Stimulated activated CD4-positive, alpha-beta T cell treated with anti-CD3 and anti-CD28 coated beads, Interleukin-2, amount 100 ng/mL, for 24 hours (primary cell): ENCODE results near the gene POLR1H.

Experiments
- DNase-seq, 2 donors: peaks; one replicate each; pipeline ENCODE4 v3.0.0-alpha.2; 2020

The POLR1H gene

DNA sequence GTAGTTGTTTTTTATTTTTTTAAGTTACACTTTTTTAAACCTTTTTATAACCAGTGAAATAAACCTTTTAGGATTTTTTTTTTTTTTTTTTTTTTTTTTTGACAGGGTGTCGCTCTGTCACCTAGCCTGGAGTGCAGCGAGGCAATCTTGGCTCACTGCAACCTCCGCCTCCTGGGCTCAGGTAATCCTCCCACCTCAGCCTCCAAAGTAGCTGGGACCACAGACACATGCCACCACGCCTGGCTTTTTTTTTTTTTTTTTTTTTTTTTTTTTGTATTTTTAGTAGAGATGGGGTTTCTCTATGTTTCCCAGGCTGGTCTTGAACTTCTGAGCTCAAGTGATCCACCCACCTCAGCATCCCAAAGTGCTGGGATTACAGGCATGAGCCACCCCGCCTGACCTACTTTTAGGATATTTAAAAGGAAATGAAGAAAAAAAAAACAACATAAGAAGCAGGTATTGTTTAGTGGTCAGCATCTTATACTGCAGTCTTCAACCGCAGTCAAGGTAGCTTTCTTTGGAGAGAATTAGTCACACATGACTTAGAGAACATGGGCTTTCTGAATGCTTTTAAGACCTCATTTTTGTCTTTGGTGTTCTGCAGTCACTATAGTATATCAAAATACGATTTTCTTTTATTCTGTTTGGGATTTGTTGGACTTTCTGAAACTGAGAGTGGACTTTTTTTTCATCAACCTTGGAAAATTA is 1.6 kb downstream of the POLR1H start:
- no peak for DNase-seq

DNA sequence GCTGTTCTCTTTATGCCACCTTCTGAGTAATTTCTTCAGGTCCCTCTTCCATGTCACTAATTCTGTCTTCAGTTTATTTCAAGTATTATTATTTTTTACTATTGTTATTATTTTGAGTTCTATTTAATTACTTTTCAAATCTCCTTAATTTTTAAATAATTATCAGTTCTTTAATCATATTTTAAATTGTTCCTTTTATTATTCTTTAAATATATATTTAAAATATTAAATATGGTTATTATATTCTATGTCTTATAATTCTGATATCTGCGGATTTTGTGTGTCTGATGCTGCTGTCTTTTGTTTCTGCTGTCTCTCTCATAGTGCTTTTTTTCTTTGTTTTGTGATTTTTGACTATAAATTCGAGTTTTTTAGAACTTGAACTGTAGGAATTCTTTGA is 2.2 kb downstream of the POLR1H start:
- DNase-seq = no peak

DNA sequence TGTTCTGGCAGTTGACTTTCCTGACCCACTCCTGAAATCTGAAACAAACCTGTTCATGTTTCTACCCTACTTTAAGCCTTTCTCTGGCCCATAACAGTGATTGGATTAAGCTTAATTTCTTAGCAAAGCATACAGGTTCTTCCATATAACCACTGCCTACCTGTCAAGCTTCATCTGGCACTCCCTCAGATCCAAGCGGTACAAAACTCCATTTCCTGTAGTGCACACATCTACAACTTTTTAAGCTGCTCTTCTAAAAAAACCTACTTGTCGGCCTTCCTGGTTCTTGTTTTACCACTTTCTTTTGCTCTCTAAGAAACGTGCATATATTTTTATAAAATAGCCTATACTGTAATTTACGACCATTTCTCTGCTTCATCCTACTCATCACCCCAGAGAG is 5.0 kb downstream of the POLR1H start:
- no peak for DNase-seq

DNA sequence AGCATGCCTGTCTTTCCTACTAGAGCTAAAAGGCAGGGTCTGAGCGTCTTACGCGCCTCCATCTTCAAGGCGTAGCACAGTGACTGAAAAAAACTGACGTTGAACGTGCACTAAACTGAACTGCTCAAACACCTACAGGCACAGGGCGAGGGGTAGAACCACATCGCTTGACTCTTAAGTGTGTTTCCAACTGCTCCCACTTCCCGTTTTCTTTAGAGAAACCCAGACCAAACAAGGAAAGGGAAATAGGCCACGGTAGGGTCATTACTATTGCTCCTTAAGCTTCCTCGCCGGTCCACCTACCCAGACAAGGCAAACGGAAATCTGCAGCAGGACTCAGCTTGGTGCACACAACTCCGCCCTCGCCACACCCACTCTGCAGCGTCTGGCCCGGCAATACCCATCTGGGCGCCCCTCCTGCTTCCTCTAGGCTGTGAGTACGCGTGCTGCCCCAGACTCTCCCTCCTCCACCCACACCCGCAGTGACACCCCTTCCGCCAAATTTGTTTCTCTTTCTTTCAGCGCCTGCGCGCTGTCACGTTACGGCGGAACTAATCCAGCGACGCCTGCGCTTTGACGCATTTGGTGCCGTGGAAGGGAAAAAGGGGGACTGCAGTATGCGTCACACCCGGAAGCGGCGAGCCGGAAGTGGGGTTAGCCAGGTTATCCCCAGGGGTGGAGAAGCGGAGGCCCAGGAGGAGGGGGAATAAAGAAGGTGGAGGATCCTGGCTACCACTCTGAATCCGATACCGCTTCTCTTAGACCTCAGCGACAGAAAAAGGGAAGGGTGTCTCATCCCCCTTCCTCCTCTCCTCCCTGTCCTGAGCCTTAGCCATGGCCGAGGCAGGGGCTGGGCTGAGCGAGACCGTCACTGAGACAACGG is 5.8 kb downstream of the POLR1H start, which contains the start of gene PPP1R11:
TSS of gene PPP1R11 (plus strand) at position 622 of the 883 bp plus-strand sequence. CDS start at position 835, 213 bp downstream.
- peak; percentile 98 to 99 for DNase-seq

DNA sequence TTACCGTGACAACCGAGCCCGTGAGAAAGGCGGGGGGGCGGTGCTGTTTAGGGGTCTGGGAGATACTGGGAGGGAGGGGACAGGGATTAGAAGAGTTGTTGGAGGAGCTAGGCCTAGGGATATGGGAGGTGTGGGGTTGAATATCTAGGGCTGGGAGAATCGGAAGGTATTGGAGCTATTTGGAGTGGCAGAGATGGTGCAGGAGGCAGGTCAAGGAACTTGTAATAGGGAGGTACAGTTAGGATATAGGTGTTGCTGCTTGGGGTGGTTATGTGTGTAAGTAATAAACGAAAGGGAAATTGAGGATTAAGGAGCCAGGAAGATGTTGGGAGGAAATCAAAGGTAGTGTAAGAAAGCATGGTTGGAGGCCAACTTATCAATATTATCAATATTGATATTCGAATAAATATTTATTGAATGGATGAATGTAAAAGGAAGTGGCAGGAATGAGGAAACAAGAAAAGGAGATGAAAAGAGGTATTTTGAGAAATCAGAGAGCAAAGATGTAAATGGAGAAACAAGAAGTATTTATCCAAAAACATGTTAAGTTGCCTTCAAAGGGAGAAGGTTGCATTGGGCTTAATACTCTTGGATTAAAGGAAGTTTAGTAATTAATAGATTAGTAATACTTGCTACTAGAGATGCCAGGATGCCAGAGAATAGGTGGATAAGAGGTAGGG is 6.5 kb downstream of the POLR1H start:
- no peak for DNase-seq

DNA sequence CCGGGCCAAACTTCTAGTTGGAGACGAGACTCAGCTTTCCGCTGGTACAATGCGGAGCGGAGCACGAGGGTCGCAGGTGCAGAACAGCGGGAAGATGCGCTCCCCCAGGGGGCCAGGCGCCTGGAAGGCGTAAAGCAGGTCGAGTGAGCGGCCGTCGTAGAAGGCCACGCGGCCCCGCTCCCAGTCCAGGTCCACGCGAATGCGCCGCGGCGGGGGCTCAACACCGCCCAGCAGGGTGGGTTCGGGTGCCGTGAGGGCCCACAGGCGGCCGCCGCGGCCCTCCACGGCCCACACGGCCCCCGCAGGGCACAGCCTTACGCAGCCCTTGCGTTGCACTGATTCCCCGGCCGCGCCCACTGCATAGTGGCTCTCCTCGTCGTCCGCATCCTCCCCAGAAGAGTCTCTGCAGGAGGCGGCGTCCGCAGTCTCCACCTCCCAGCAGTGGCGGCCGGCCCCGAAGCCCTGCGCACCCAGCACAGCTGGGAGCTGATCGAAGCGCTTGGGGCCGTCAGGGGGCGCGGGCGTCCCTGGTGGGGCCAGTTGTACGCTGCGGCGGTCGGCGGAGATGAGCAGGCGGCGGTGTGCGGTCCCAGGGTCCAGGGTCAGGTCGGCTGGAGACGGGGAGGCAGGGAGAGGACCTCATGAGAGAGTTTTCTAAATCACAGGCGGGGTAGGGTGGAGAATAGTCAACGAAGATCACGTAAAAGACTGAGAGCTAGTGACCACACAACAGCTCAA is 10.2 kb downstream of the POLR1H start:
- peak in 1 of 2 donors; percentile 17 for DNase-seq

DNA sequence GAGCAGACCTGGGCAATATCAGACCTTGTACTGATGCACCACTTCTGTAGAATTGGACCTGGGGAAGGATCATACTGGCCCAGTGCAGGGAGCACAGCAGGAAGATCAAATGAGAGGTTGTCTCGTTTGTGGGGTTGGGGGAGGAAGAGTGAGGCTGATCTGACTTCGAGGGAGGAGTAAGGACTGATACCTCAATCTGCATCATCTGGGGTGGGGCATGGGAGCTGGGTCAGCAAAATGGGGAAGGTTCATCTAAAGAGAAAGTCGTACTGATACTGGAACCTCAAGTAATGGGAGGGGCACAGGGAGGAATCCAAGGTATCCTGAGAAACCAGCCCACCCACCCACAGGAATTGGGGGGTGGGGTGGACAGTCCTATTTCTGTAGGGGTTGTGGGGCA is 10.8 kb downstream of the POLR1H start:
- DNase-seq = no peak

DNA sequence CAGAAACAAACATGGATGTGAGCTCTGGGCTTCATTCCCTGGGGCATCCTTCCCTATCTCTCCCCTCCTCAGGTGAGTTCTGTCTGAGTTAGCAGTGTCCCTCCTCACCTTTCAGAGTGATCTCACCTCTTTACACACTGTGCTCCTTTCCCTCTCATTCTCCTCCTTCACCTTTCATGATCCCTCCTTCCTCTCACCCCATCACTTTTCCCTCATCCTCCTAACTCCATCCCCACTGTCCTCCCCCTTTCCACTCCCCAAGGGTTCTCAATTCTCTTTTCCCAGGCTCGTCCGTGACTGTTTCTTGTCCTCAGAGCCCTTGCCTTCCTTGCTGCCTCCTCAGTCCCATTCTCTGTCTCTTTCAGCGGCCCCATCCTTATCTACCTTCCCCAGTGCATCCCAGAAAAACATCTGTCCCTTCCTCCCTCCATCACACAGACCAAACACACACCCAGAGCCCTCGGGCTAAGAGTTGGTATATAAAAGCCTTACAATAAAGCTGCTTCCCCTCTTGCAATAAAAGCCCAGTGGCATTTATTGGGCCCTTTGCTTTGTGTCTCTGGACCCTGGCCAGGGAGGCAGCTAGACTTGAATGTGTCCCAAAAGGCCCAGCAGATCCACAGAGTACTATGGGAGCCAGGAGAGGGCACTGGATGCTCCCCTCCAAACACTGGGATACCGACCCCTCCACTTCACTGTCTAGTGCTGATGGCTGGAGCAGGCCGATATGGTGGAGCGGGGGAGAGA is 12.6 kb downstream of the POLR1H start:
- DNase-seq = no peak

DNA sequence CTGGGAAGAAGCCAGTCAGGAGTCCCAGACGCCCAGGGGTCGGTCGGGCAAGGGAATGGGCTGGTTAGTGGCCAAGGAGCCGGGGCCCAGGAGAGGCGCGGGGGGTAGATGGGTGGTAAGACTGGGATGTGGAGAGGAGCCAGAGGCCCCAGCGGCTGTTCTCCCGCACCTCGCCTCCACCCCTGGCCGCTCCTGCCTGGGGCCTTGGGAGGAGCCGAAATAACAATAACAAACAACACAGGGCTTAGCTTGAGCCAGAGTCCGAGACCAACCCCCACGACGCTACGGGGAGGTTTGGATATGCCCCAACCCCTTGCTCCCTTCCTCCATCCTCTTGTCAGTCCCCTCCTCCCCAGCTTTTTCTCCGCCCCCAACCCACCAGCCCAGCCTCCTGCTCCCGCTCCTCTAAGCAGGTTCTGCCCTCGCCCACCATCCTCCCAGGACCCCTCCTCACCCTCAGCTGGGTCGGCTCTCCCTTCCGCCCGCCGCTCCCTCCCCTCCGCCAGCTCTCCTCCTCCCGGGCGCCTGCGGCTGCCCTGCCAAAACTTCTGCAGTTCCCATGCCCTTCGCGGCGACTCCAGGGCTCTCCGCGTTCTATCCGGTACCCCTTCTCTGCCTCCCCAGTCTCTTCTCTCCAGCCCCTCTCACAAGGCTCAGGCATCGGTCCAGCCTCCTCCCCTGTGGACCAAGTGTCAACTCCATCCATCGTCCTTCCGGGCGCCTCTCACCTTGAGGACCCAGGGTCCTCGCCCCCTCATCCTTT is 13.4 kb downstream of the POLR1H start:
- peak in 1 of 2 donors; percentile 13 for DNase-seq

DNA sequence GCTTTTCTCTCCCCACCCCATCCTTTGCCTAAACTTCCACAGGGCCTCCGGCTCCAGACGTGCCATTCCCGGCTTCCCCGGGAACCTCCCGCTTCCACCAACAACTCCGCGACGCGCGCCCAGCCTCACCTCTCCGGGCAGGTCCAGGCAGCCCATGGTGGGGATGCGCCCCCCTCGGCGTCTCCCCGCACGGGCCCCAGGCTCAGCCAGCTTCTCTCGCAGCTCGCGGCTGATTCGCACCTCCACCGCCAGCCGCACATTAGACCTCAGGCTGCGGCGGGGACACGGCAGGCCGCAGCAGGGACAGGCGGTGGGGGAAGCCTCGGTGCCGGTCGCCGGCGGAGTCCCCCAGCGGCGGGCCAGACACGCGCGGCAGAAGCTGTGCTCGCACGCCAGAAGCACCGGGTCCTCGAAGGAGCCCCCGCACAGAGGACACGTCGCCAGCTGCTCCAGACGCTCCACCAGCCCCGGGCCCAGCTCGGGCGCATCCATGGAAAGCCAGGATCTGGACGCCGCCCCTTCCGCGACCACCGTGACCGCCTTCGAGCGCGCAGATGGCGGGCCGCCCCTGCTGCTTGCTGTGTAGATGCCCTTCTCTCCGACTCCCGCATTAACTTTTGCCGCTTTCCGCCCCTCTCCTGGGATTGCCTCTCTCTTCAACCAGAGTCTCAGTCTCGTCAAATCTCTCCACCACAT is 14.2 kb downstream of the POLR1H start, which contains the start of gene RNF39:
TSS of gene RNF39 (minus strand) at position 676 of the 696 bp plus-strand sequence. CDS start at position 492, 184 bp downstream.
- peak in 1 of 2 donors; percentile 25 for DNase-seq

DNA sequence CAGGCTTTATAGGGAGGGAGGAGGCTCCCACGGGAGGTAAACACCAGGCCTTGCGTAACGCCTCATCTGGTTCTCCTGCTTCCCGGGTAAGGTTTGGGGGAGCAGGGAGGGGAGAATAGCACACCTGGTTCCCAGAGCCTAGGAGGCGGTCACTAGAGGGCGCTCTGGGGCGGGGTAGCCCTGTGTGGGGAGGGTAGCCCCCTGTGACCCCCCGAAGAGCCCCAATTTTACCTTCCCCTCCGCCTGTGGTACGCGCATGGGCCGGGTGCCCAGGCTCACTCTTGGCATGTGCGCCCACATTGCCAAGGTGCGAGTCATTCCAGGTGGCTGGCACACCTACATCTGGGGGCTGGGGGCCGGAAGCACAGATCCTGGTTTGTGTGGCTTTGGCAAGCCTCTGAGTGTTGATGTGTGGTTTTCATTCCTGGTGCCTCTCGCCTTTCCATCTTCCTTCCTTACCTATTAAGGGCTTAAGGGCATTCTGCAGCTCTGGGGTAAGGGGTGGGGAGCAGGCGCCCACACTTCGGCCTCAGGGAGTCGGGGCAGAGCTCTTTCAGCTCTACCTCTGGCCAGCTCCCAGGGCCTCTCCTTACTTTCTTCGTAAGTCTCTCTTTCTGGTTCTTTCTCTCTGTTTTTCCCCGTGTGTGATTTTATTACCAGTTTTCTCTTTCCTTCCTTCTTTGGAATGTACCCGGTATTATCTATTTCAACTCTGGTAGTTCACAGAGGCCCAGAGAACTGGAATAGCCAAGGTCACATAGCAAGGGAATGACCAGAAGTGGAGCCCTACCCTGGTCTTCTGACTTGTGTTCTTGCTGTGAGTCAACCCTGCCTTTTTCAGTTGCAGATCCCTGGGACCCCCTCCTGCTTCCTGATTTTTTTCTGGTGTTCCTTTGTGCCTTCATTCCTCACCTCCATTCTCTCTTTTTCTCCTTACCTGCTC is 15.0 kb downstream of the POLR1H start:
- peak in 1 of 2 donors; percentile 33 for DNase-seq

DNA sequence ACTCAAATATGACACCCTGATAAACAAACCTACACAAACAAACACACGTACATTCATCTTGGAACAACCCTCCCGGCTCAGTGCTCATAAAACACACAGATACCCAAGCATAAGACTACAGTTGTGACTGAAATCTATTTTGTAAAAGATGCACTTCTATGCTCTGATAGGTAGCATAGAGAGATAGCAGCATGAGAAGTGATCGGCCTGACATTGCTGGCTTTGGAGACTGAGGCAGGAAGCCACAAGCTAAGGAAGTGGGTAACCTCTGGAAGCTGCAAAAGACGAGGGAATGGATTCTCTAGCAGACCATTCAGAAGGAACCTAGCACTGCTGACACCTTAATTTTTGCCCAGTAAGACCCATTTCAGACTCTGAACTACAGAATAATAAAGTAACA is 16.2 kb downstream of the POLR1H start:
- DNase-seq = no peak

DNA sequence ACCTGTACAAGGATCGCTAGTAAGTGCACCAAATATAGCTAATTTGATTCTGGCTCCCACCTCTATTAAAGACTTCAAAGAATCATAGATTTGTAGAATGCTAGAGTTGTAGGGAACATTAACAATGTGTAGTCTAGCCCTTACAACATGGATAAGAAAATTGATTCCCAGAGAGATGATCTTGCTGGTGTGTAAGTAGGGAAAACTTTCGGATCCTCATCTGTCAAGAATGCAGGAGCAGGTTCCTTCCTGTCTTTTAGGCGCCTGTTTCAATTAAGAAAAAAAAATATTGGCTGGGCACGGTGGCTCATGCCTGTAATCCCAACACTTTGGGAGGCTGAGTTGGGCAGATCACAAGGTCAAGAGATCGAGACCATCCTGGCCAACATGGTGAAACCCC is 26.8 kb downstream of the POLR1H start:
- DNase-seq = no peak

DNA sequence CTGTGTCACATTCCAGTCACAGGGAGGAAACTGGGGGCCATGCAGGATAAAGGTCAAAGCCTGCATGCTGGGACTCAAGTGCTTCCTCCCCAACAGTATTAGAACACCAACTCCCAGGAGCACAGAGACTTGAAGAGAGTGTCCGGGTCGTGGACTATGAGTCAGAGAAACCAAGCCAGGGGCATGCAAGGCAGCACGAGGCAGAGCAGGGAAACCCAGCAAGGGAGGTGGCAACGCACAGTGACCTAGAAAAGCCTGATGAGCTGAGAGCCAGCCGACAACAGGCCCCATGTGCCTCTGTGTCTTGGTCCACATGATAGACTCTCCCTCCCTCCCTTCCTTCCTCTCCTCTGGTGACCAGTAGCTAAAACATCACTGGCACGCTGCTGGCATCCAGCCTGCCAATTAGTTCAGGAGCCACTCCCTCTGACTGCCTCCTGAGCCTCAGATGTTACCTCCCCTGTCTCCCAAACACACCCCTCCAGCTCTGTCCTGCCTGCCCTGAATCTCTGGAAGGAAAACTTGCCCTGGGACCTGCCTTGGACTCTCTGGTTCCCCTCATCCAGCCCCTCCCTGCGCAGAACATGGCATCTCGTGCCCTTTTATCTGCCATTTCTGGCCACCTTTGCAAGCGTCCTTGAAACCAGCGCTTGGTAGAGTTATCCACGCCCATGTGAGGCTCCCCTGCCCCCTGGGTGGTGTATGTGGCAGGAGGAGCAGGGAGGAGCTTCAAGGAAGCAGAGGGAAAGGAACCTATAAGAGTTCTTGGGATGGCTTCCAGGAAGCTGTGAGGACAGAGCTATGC is 30.7 kb downstream of the POLR1H start:
- DNase-seq = no peak

DNA sequence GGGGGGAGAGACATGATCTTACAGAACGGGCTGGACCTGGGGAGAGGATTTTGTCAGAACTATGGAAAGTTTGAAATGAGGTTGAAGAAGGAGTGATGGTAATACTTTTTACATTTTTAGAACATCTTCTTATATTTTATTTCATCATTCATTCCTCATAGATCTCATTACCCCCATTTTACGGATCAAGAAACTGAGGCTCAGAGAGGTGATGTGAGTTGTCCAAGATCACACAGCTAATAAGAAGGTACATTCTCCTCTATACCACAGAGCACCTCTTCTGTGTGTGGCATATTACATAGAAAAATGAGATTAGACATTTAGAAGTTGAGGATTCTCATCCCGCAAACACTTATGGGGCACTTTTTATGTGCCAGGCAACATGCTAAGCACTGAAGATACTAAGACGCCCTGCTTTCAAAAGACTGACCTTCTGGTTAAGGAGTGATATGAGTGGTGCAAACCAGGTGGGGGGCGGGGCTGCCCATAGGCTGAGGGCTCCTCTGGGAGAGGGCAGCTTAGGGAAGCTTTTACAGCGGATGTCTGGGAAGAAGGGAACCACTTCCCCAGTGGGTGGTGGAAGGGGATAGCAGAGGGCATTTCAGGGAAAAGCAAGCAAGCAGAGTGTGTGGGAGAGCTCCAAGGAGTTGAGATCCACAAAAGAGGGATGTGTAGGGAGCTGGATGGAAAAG is 31.9 kb downstream of the POLR1H start:
- DNase-seq = no peak

DNA sequence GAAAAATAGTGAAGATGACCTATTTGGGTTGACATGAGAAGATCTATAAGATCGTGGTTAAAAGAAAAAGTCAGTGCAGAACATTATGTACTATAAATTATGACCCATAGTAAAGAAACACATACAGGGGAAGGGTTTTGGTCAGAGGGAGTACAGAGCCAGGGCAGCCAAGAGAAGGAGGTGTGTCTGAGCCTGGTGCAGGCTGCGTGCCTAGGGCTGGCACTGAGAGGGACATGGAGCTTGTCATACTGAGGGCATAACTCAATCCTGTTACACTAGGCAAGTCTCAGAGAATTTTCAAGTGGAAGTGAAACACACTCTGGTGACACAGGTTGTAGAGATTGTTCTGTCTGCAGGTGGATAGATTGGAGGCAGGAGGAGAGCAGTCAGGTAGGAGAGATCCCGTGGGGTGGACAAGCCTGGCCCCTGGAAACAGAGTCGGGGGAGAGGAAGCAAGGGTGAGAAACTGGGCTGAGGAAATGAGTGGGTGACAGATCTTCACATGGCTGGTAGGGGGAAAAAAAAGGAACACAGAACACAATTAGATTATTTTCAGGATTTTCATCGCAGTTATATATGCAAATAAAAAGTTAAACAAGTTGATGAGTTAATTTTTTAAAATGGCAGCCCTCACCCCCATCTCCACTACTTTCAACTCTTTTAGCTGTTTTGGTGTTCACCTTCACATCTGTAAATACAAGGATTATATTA is 33.0 kb downstream of the POLR1H start:
- DNase-seq = no peak

DNA sequence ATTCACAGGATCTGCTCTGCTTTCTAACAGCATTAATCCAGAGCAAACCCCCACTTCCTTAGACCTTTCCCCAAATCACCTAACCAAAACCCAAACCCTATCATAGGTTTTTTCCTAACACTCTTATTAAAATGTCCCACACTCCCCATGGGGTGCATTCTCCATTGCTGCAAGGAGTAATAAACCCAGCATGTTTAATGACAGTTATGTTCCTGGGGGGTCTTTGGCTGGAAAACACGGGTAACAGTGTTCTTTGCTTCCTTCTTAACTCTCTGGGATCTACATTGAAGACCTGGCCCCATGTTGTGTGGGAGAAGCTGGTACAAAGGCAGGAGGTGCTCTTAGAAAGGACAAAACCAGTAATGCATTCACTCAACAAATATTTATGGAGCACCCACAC is 35.8 kb downstream of the POLR1H start:
- no peak for DNase-seq
